IMR-90 (cell line): Measurements from ENCODE around the gene ARHGAP24. TPM values are rescaled to one million over a fixed set of nuclear protein-coding genes. Genes with fewer than 3 reads are reported as not detected.

Source experiments
- ATAC-seq: fragments of 200-7000 bp; cut with Tn5 transposase; 2 replicates; pipeline ENCODE4 v1.9.1; 2020; ENCODE audit warnings: low read depth, mild to moderate bottlenecking, moderate library complexity
- BruUV-seq: library from RNA; stranded (reverse); fragments of 400-500 nt; replicated peaks from 2 replicates; lab custom pipeline; 2021; lab: Mats Ljungman, UMichigan
- CTCF ChIA-PET: fragments of 300-600 bp; formaldehyde crosslinking; extraction: SDS; loops from one replicate; lab custom pipeline; 2021; ENCODE audit warnings: antibody characterized with exemption; lab: Yijun Ruan, JAX
- POLR2A ChIA-PET: fragments of 300-600 bp; sonication (Branson Sonifier 250); formaldehyde crosslinking; loops from one replicate; lab custom pipeline; 2022; ENCODE audit warnings: antibody characterized with exemption; ENCODE audit not compliant: unreplicated experiment; lab: Charles Lee
- DNase-seq: peaks from one replicate; pipeline ENCODE4 v3.0.0; 2013
- H2AFZ ChIP-seq: replicated peaks from 2 replicates; pipeline ENCODE3; 2013; ENCODE audit warnings: low read length, mild to moderate bottlenecking; ENCODE audit not compliant: poor library complexity
- H2AK5ac ChIP-seq: 2 replicates; pipeline ENCODE4 v1.6.1; 2013; ENCODE audit warnings: low read depth, low read length, inconsistent platforms
- H2AK9ac ChIP-seq: replicated peaks from 2 replicates; pipeline ENCODE3; 2013; ENCODE audit warnings: mild to moderate bottlenecking, low read depth, low read length, moderate library complexity; ENCODE audit not compliant: poor library complexity
- H2BK120ac ChIP-seq: 2 replicates; pipeline ENCODE4 v1.6.1; 2013; ENCODE audit warnings: low read depth, low read length, inconsistent platforms
- H2BK15ac ChIP-seq: 3 replicates; pipeline ENCODE4 v1.6.1; 2013; ENCODE audit warnings: low read depth, low read length, inconsistent platforms
- H2BK20ac ChIP-seq: 2 replicates; pipeline ENCODE4 v1.6.1; 2013; ENCODE audit warnings: low read depth, mild to moderate bottlenecking, inconsistent platforms, low read length, moderate library complexity
- H2BK5ac ChIP-seq: 2 replicates; pipeline ENCODE4 v1.6.1; 2013; ENCODE audit warnings: mild to moderate bottlenecking, low read depth, low read length, inconsistent platforms; ENCODE audit not compliant: poor library complexity, severe bottlenecking
- H3K14ac ChIP-seq: replicated peaks from 2 replicates; pipeline ENCODE4 v1.6.1; 2013; ENCODE audit warnings: low read depth, low read length, inconsistent platforms
- H3K18ac ChIP-seq: 2 replicates; pipeline ENCODE4 v1.6.1; 2013; ENCODE audit warnings: low read depth, low read length, control low read depth
- H3K23ac ChIP-seq: 2 replicates; pipeline ENCODE4 v1.6.1; 2013; ENCODE audit warnings: low read depth, low read length, inconsistent platforms
- H3K27ac ChIP-seq: 2 replicates; pipeline ENCODE4 v1.5.1; 2013; ENCODE audit warnings: mild to moderate bottlenecking, control low read depth, low read length; ENCODE audit not compliant: insufficient read depth
- H3K27me3 ChIP-seq: 2 replicates; pipeline ENCODE4 v1.6.1; 2013; ENCODE audit warnings: low read length; ENCODE audit not compliant: control insufficient read depth, insufficient read depth
- H3K36me3 ChIP-seq: 2 replicates; pipeline ENCODE4 v1.6.1; 2013; ENCODE audit warnings: low read length, mixed read lengths; ENCODE audit not compliant: control insufficient read depth, insufficient read depth
- H3K4ac ChIP-seq: 2 replicates; pipeline ENCODE4 v1.6.1; 2013; ENCODE audit warnings: low read depth, low read length, inconsistent platforms
- H3K4me1 ChIP-seq: 2 replicates; pipeline ENCODE4 v1.6.1; 2013; ENCODE audit warnings: low read length, mixed read lengths; ENCODE audit not compliant: control insufficient read depth, insufficient read depth
- H3K4me2 ChIP-seq: 2 replicates; pipeline ENCODE4 v1.6.1; 2013; ENCODE audit warnings: low read depth, mild to moderate bottlenecking, control low read depth, low read length, moderate library complexity
- H3K4me3 ChIP-seq: 2 replicates; pipeline ENCODE4 v1.5.1; 2013; ENCODE audit warnings: low read depth, mild to moderate bottlenecking, control low read depth, low read length, moderate library complexity; ENCODE audit not compliant: insufficient read depth
- H3K56ac ChIP-seq: 2 replicates; pipeline ENCODE4 v1.6.1; 2013; ENCODE audit warnings: low read length, inconsistent platforms; ENCODE audit not compliant: insufficient read depth; ENCODE audit errors: extremely low read depth
- H3K79me1 ChIP-seq, 2 experiments: 2 replicates each; pipeline ENCODE4 v1.6.1; 2013; ENCODE audit warnings: low read length in 2 of 2, inconsistent platforms in 1 of 2, low read depth in 1 of 2
- H3K9ac ChIP-seq: 2 replicates; pipeline ENCODE4 v1.6.1; 2013; ENCODE audit warnings: low read depth, low read length, control low read depth
- H3K9me1 ChIP-seq: 2 replicates; pipeline ENCODE4 v1.6.1; 2013; ENCODE audit warnings: low read length, inconsistent platforms; ENCODE audit not compliant: insufficient read depth
- H3K9me3 ChIP-seq: 2 replicates; pipeline ENCODE4 v1.6.1; 2013; ENCODE audit warnings: low read length; ENCODE audit not compliant: control insufficient read depth, insufficient read depth
- H4K20me1 ChIP-seq: 2 replicates; pipeline ENCODE4 v1.6.1; 2013; ENCODE audit warnings: low read length, inconsistent platforms; ENCODE audit not compliant: insufficient read depth
- H4K5ac ChIP-seq: 2 replicates; pipeline ENCODE4 v1.6.1; 2013; ENCODE audit warnings: mild to moderate bottlenecking, low read depth, low read length, control low read depth
- H4K8ac ChIP-seq, 2 experiments: 2 replicates each; pipeline ENCODE4 v1.6.1; 2013; ENCODE audit warnings: low read depth in 2 of 2, low read length in 2 of 2, control low read depth in 1 of 2, inconsistent platforms in 1 of 2
- H4K91ac ChIP-seq: 2 replicates; pipeline ENCODE4 v1.6.1; 2013; ENCODE audit warnings: low read depth, low read length, inconsistent platforms; ENCODE audit not compliant: insufficient read depth
- CEBPB ChIP-seq: IDR thresholded peaks from 2 replicates; pipeline ENCODE4 v1.6.1; 2012; ENCODE audit warnings: low read depth, low read length, improper control_type of control experiment
- RAD21 ChIP-seq: IDR thresholded peaks from 2 replicates; pipeline ENCODE4 v1.6.1; 2012; ENCODE audit warnings: low read length, improper control_type of control experiment
- WGBS, 2 experiments: methylation state at CpG; one replicate each; pipeline versions ENCODE4 v1.1.5 to v1.1.7; 2013; ENCODE audit warnings: missing lambda C conversion rate in 2 of 2; ENCODE audit not compliant: insufficient read length in 1 of 2; ENCODE audit errors: extremely low coverage in 2 of 2; 5-methylcytosine and 5-hydroxymethylcytosine counted together
- dilution Hi-C: fragments of 300-500 bp; cut with HindIII; formaldehyde crosslinking; loops from one replicate; pipeline ENCODE4 v1.14.3; 2018; ENCODE audit warnings: low sequenced_read_pairs; ENCODE audit not compliant: unreplicated experiment
- in situ Hi-C: fragments of 300-500 bp; cut with MboI; formaldehyde crosslinking; loops from 3 replicates; pipeline ENCODE4 v1.14.3; 2019; ENCODE audit warnings: low sequenced_read_pairs, inconsistent platforms, mixed read lengths
- intact Hi-C: fragments of 100-400 bp; cut with micrococcal nuclease; formaldehyde crosslinking; loops from 2 replicates; pipeline ENCODE4 v1.10.0; 2022
- polyA plus RNA-seq, 3 experiments: library from polyadenylated mRNA; depleted of rRNA; stranded (reverse); fragments of >200 nt; gene quantifications; 2 replicates each; pipeline ENCODE4 v1.2.3, GENCODE V29; 2012; ENCODE audit warnings: low replicate concordance in 1 of 3
- total RNA-seq: library from RNA; depleted of rRNA; stranded (reverse); fragments of >200 nt; gene quantifications from 2 replicates; pipeline ENCODE4 v1.2.3, GENCODE V29; 2012
- TF ChIP-seq, protein P1 (sequence below): fragments of 150-350 bp; IDR thresholded peaks from 2 replicates; pipeline ENCODE4 v1.6.1; 2017; ENCODE audit warnings: mild to moderate bottlenecking, antibody characterized with exemption, low read length, low read depth

The ARHGAP24 gene
- total and polyA plus RNA-seq, 2 of the 4 experiments (the other 2 are of a cell fraction): 11.9 to 24.0 TPM

DNA sequence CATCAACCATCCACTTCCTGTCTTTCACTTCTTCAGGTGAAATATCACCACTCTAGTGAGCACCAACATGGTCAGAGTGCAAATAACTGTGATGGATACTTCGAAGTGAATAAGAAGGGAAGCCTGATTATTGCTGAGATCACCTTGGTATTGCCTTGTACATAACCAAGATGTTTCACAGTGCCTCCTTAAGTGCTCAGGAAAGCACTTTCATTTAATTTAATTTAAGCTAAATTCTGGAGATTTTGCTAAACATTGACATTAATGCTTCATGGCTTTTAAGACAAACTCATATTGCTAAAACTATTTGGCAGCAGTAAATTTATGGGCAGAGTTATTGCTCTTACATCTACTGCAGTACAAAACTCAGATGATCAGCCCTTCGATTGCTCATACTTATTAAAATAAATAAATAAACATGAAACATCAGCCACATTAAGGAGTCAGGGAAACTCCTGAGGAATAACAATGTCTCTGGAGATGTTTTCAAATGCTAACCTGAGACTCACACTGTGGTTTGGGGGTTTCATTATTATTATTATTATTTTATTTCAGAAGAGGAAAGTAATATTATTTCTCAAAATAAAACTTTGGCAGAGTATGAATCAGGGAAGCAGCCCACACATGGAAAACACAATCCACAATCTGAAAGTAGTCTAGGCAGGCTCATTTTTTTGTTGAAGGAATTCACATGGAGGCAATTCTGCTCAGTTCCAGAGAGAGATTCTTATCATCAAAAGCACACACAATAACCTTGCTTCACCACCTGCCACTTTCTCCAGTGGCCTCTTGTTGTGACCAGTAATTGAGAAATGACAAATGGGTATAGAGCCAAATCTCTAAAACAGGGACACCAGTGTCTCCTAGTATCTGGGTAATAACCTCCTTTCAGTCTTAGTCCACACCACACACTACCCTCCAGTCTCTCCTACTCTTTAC lies 540.7 kb downstream of the ARHGAP24 start:
- Histone ChIP-seq H3K79me1 (no peaks in the 10 kb centered on the region), H4K8ac (no peak overlapping the region), H4K91ac (no peak overlapping the region), H3K14ac (no peak overlapping the region), H2AK5ac (no peak overlapping the region), H3K23ac (no peak overlapping the region), H3K4me2 (no peak overlapping the region), H3K18ac (no peak overlapping the region), H2BK15ac (no peak overlapping the region), H3K56ac (no peak overlapping the region), H2BK120ac (no peak overlapping the region), H2BK20ac (no peak overlapping the region), H3K36me3 (0 out of 2 replicates have a peak, but pooled peaks cover 1% of the 10 kb centered on the region), H3K27ac (no peak overlapping the region), H4K20me1 (no peaks in the 10 kb centered on the region), H3K27me3 (no peaks in the 10 kb centered on the region), H2AK9ac (no peak overlapping the region), H3K9ac (no peak overlapping the region), H3K9me3 (no peaks in the 10 kb centered on the region), H3K4ac (no peak overlapping the region), H3K9me1 (no peaks in the 10 kb centered on the region; the same call in 1 of the 2 replicates), H3K4me1 (peaks cover 2% of the 10 kb centered on the region; the same call in 1 of the 2 replicates), H2AFZ (no peak overlapping the region), H4K5ac (no peak overlapping the region), H2BK5ac (no peak overlapping the region), H3K4me3 (no peak overlapping the region)
- ATAC-seq (no peak), DNase-seq (no peak)
- in situ Hi-C loops: no loop called here
- TF ChIP-seq CEBPB (no peak), RAD21 (no peak)
- TF ChIP-seq, protein P1, sequence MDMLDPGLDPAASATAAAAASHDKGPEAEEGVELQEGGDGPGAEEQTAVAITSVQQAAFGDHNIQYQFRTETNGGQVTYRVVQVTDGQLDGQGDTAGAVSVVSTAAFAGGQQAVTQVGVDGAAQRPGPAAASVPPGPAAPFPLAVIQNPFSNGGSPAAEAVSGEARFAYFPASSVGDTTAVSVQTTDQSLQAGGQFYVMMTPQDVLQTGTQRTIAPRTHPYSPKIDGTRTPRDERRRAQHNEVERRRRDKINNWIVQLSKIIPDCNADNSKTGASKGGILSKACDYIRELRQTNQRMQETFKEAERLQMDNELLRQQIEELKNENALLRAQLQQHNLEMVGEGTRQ: no peak
- intact Hi-C loops: no loop called here
- dilution Hi-C loops: no loop called here
- CTCF ChIA-PET: interaction anchor here (0.6 kb wide), 2 partner anchors 280 to 1043 kb away, joined by 3 to 4 read pairs; no protein-coding TSS in a partner anchor
- POLR2A ChIA-PET: interaction anchor here (0.6 kb wide), 1 partner anchor 17 kb away, joined by 3 read pairs; no protein-coding TSS in a partner anchor
- WGBS, 2 experiments: no CpG with 5 or more reads among the region's 2 CpGs
- BruUV-seq: no TSS peak
